HEK293T (cell line): ENCODE data around the gene PRKAG1.

Experiments
- FOXK2 ChIP-seq: fragments of 450-650 bp; IDR thresholded peaks from 2 replicates; pipeline ENCODE4 v1.6.1; 2016; ENCODE audit warnings: mild to moderate bottlenecking
- L3MBTL2 ChIP-seq: fragments of 450-650 bp; conservative IDR thresholded peaks from 2 replicates; pipeline ENCODE4 v1.6.1; 2016; ENCODE audit warnings: mild to moderate bottlenecking
- NFRKB ChIP-seq: fragments of 450-650 bp; IDR thresholded peaks from 2 replicates; pipeline ENCODE4 v1.6.1; 2016; ENCODE audit warnings: mild to moderate bottlenecking, moderate library complexity
- ZNF384 ChIP-seq: fragments of 450-650 bp; IDR thresholded peaks from 2 replicates; pipeline ENCODE4 v1.6.1; 2016

DNA sequence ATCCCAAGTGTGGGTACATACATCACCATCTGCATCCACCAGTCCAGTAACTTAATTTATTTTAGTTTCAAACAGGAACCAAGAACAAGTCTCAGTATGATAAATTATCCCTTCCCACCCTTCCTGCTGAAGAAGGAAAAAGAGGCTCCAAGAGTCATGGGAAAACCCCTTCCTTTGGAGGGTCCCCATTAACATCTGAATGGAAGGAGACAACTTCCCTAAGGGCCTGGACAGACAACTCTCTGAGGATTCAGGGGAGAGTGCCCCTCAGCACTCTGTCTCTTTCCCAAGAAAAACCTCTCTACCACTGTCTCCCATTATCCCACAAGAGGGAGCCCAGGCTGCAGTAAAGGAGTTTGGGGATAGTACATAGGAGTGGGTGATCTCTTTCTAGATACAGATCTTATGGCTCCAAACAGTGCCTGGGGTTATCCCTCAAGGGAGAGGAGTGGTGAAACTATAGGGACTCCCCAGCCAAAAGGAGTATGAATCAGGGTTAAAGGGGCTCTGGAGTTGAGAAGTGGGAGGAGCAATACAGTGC is 53.2 kb downstream of the PRKAG1 start:
- TF ChIP-seq L3MBTL2: no peak
- TF ChIP-seq FOXK2: no peak
- no peak for TF ChIP-seq ZNF384
- TF ChIP-seq NFRKB: no peak
